NCI-H1436 (cell line): Measurements from ENCODE around the gene TTLL1.
"Not testable (repeated sequence)": the region's sequence is repeated elsewhere in the genome, so short reads cannot be mapped to it uniquely, and the experiment has no call there.

Experiments
- DNase-seq: peaks from one replicate; lab custom pipeline; 2025; lab: John Stamatoyannopoulos, UW

TTLL1 gene

DNA sequence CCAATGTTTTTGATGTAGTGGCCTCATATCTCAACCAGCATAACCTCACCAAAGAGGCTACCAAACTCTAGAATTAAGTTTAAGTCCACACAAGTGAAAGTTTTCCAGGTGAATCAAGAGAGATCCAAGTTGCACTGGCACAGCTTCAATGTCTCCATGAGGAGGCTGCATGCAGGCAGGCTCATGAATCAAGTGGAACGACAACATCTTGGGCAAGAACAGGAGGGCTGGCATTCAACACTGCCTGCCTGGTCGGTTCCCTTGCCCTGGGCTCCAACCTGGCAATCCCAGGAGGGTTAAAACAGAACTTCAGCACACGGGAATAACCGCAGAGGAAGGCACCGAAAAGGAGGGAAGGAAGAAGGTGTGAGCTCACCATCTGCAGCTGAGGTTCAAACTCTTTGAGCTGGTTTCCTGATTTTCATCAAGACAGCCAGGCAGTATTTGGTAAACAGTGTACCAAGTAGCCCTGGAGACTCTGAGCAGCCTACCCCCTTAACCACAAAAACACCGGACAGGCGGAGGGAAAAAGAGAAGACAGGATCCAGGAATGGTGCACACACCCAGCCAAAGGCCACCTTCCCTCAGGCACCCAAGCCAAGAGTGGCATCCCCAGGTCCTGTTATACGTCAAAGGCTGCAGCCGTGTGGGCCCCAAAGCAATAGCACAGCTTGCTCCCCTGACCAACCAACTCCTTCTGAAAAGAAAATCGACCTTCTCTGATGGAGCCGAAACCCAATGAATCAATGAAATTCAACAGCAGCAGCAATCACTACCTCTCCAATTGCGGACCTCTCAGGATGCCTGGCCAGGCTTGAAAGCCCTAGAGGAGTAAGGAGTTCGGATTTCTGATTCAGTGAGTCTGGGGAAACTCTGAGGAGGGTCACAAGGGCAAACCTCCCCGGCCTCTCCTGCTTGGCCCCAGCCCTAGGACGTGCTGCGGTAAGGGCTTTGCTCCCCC is 75.6 kb downstream of the TTLL1 start:
- no peak for DNase-seq

DNA sequence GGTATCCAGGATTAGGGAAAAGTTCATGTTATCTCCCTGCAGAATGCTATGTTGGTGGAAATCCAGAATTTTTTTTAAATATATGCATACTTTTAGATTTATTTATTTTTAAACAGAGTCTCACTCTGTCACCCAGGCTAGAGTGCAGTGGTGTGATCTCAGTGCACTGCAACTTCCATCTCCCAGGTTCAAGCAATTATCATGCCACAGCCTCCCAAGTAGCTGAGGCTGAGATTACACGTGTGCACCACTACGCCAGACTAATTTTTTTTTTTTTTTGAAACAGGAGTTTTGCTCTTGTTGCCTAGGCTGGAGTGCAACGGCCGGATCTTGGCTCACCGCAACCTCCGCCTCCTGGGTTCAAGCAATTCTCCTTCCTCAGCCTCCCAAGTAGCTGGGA is 76.8 kb downstream of the TTLL1 start:
- no peak for DNase-seq

DNA sequence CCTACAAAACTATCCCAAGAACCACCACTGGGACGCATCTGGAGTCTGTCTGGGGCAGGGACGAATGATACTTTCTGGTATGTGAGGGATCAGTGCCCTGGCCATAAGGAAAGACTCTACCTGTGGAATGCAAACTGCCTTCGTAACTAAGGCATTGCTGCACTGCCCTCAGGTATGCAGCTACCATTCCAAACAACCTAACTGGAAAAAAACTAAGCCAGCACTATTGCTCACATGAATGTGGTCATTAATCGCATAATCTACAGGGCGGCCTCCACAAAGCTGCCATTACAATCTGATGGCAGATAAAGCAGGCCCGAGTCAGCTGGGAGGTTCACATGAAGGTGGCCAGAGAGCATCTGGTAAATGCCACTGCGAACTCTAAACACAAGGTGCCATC is 78.1 kb downstream of the TTLL1 start:
- no peak for DNase-seq

DNA sequence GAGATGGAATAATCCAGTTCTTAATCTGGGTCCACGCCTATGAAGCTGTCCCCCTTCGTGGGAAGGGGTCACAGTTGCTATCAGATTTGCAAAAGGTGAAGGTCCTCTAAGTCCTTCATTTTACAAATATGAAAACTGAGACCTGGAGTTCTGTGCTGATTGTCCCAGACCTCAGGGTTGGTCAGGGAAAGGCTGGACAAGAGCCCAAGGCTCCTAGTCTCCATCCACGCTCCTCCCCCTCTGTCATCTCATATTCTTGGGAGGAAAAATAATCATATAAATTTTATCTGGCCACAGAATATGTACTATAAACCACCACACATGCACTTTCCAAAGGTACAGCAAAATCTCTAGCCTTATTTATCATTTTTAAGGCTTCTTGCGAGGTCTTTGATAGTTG is 79.7 kb downstream of the TTLL1 start:
- DNase-seq, result no peak

DNA sequence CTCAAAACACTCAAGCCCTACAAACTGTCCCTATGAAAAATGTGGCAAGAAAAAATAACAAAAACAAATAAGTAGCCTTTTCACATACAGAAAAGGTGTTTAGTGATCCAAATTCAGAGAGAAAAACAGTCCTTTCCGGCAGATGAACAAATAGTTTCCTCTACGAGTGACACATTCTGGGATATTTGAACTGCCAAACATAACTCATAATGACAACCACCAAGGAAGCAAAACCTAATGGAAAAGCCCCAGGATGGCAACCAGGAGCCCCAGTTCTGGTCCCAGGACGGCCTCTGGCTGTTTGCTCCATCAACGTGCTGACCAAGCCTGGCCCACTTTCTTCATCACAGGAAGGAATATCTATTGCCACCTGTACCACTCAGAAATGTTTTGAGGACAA is 80.3 kb downstream of the TTLL1 start:
- DNase-seq, result no peak

DNA sequence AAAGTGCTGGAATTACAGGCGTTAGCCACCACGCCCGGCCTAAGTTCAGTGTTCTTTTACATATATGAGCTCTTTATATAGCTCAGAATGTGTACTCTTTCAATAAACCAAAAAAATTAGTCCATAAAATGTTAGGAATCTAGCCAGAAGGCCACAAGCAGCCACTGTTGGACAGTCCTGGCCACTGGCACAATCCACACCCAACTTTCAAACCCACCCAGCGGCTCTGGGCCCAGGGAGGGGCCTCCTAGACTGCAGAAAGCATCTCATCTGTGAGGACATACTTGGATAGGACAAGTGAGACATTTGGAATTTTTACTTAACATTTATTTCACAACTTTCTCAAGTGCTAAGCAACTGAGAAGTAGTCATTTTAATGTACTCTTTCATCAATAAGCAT is 80.7 kb downstream of the TTLL1 start:
- no peak for DNase-seq

DNA sequence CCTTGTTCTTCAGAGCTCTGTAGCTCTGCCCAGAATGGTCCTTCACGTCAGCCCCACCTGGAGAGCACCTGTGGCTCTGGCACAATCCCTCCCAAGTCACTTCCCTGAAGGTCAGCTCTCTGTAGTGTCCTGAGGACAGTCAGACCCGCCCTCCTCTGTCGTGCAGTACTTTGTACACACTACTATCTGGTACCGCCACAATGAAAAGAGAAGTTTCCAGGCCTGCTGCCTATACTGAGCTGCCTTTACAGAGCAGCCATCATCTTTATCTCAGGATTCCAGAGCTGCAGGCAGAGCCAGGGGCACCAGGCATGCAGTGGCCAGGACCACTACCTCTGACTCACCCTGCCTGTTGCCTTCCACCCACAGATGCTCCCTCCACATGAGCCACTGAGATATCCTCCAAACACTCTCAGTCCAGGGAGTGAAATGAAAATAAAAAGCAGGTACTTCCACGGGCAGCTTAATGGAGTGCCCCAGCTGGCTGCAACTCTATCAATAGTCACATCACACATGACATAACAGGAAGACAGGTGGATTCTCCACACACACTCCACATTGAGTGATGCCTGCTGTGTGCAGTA is 81.6 kb downstream of the TTLL1 start:
- DNase-seq, result no peak

DNA sequence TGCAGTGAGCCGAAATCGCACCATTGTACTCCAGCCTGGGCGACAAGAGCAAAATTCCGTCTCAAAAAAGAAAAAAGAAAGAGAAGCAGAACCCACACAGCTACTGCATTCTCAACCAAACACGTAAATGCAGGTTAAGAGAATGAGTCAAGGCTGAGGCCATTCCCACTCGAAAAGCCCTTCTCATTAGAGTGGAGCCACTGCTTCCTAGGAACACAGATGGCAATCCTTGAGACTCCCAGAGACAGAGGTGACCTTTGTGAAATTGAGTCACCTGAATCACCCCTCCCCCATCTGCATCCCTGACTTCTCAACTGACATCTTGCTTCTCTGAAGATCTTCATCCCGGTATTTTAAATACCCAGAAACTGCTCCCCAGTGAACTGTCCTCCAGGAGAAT is 82.4 kb downstream of the TTLL1 start:
- DNase-seq, result no peak

DNA sequence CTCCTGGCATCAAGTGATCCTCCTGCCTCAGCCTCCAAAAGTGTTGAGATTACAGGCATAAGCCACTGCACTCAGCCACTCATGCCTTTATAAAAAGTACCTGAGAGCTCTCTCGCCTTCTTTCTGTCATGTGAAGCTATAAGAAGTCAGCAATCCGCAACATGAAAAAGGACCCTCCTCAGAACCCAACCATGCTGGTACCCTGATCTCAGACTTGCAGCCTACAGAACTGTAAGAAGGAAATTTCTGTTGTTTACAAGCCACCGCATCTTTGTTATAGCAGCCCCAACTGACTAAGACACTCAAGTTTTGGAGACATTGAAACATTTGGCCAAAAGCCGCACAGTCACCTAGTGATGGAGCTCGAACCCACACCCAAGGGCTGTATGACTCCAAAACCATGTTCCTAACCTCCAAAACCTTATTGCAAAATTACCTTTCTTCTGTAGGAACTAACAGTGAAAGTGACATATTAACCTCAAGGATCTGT is 83.1 kb downstream of the TTLL1 start:
- DNase-seq, result no peak

DNA sequence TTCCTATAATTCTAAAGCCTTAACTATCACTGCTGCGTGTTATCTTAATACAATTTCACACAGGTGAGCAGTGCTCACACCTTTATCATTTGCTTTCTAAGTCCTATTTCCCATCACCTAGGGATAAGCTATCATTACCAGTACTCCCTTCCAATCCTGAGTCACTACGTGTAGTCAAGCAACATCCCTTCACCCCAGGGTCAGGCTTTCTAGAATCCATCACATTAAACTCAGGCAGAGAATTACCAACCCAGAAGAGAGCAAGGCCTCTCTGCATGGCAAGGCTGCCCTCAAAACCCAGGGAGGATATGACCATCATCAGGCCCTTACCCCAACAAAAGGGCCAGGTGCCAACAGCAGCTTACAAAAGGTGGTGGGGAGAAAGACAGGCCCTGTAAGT is 84.1 kb downstream of the TTLL1 start:
- no peak for DNase-seq

DNA sequence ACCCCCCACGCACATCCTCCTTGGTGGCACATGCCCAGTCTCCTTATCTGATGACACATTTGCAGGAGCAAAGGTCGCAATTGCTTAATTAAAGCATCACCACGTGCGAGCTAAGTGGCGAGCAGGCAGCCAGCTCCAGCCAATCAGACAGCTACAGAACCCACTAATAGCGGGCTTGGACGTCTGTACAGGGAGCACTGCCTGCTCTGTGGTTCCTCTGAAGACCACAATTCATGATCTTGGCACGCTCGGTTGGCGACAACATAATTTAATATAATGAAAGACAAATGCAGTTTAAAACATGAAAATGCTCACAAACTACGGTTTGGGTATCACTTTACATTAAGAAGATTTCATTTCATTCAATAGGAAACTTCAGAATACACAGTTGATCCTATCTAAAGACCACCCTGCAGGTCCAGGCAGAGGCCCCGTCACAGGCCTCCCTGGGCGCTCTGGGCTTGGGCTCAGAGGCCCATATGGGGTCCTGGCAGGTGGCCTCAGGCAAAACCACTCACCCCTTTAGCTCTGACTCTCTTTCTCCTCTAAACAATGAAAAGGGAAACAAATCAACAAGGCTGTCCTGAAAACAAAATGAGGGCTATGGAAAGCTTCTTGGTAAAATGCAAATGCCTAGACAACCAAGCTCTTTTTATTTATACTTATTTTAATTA is 84.7 kb downstream of the TTLL1 start:
- DNase-seq, result no peak

DNA sequence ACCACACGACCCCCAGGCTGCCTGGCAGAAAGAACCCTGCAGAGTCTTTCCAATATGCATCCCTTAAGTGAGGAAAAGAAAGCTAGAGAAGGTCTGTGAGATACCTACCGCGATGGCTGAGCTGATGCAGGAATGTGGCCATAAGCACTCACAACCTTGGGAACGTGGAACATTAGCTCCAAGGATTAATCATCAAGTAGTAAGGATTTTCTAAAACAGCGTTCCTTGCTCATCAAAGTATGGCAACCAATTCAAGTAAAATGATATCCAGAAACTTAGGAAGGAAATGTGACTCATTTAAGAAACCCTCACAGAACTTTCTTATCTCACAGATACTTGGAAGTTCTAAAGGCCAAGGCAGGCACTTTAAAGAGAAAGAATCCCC is 87.0 kb downstream of the TTLL1 start:
- DNase-seq, result no peak

DNA sequence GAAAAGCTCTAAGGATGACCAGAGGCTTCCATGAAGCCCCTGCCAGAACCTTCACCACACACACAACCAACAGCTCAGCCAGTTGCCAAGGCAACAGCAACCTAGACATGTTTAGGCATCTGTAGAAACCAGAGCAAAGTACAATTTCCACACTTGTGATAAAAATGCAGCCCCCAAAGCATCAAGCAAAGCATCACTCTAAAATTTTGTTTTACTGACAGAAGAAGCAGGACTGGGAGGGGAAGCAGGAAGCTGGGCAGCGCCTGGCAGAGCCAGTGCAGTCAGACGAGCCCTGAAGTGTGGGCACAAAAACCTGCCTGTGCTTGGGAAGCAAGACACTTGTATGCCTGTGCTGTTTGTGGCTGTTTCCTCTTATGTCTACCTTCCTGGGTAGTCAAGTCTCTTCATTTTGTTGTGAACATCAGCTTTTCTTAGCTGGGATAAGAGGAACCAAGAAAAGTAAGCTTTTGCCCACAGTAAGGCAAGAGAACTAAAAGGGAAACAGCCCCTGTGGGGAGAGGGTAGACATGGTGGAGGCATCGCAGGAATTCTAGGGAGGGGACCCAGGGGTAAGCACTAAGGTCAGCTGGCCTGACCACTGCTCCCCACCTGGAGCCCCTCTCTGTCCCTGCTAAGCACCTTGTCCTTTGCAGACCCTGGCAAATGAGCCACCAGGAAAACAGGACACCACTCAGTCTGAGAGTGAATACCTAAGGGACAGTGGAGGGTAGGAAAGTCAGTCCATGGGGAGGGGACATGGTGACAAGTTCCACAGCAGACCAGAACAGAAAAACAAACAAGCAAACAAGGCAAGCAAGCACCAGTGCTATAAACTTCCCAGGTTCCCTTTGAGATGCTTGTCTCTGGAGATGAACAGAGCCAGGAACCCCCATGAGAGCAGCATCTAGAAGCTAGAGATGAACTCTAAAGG is 87.7 kb downstream of the TTLL1 start:
- no peak for DNase-seq

DNA sequence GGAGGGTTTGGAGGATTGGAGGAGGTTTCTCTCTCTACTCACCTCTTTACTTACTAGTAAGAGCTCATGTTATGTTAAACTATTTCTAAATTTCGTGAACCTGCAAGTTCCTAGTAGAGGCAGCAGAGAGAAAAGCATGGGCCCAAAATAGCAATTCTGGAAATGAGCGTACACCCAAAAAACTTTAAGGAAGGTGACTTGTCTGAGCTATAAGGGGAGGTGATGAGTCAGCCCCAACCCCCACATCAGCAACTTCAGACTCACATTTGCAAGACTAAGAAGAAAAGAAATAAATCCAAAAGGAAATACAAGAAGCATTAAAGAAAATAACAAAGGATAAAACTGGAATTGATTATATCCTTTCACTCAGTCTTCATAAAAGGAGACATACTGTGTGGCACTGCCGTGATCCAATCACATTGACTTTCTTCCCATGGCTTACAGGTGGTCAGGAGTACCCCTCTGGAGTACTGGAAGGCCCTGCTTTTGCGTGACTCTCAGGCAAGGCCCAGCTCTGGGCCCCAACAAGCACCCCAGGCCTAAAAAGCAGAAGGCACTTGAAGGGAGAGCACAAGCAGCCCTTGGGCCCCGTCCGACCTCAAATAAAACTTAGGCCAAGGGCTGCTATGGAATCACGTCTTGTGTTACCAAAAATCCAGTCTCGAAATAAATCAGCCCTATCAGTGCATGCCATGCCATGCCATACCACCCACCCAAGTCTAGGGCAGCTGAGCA is 88.6 kb downstream of the TTLL1 start:
- no peak for DNase-seq

DNA sequence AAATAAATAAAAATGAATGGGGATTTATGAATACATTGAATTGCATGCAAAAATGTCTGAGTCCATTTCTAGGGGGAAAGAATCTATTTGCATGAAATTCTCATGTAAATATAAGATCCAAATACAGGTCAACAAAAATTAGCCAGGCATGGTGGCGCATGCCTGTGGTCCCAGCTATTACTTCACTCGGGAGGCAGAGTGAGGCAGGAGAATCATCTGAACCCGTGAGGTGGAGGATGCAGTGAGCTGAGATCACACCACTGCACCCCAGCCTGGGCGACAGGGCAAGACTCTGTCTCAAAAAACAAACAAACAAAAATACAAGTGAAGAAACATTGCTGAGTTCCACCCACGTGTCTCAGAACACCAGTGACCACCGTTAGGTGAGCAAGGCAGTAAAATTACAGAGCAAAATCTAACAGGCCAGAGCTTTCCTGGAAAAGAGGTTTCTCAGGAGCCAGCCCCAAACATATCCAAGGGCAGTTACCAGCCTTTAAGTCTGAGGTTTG is 91.6 kb downstream of the TTLL1 start:
- DNase-seq, result no peak

DNA sequence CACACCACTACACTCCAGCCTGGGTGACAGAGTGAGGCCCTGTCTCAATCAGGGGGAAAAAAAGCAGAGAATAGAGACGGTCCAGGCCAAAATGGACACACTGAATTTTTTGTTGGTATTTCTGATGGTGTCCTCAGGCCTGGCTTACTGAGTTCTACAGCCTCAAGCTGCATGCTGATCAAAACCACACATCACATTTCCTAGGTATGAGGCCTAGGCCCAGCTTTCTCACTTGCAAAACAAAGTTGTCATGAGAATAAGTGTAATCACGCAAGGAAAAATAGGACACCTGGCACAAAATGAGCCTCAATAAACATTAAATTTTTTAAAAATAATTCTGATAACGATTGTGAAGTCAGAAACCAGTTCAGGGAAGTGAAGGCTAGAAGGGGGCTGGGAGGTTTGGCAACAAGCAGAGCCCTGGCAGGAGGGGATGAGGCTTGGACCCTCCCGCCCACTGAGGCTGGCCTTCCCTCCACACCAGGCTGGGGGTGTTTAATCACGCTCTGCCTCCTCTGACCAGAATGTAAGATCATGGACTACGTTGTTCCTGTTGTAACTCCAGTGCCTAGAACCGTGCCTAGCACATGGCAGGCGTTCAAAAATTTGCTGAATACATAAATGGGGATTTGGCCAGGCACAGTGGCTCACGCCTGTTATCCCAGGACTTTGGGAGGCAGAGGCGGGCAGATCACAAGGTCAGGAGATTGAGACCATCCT is 92.4 kb downstream of the TTLL1 start:
- no peak for DNase-seq

DNA sequence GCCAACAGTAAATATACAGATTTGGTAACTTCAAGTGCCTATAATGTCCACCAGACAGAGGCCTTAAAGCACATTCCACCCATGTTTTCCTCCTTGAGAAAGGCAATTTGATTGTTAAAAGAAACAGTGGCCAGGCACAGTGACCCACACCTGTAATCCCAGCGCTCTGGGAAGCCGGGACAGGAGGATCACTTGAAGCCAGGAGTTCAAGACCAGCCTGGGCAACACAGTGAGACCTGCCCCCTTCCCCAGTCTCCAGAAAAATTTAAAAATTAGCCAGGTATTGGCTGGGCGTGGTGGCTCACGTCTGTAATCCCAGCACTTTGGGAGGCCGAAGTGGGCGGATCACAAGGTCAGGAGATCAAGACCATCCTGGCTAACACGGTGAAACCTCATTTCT is 93.5 kb downstream of the TTLL1 start:
- not testable (repeated sequence) for DNase-seq

DNA sequence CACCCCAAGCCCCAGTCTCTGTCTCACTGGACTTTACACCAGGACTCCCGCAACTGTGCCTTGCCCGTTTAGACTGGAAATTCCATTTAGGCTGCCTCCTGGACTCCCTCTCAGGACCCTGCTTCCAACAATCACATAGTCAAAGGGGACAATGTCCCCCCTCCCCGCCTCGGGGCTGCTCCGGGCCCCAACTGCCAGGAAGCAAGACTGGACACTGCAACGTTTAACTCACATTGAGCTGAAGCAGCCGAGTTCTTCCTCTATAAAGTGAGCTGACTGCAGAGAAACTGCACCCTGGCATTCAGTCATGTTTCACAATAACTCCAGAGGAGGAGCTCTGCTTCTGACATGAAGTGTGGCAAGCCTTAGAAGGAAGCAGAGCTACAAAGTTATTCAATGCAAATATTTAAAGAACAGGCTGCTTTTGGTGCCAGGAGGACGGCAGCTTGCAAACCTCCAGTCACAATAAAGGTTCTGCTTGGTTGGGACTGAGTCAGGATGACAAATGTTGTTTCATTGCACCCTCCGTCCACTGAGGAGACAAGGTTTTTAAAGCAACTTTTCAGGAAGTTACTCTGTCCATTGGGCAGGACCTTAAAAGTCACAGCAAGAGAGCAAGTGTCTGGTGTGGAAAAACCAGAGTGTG is 94.2 kb downstream of the TTLL1 start:
- no peak for DNase-seq

DNA sequence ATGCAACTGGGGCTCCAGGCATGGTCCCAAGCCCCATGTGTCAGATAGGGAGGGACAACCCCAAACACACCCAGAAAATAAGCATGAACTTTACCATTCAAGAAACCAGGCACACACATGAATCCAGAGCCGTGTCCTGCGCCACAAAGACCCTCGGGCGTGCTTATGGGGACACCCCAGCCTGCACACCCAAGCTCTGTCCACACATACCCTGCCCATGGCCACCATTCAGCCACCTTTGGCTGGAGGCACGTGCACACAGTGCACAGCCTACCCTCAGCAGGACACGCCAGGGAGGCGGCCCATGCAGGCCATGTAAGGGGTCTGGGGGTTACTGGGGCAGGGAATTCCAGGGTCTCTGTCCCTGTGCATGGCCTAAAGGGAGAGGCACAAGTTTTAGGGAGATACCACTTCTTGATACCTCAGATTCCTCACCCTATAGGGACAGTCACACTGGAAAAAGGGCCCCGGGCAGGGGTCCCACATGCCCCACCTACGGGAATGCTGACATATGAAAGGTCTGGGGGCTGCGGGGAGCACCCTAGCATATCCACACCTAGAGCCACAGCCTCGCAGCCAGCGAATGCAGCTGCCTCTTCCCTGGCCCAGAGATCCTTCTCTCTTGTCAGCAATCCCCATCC is 94.8 kb downstream of the TTLL1 start:
- no peak for DNase-seq
